Osteoblast (primary cell): ENCODE results near the gene MB21D2. TPM values are rescaled to one million over a fixed set of nuclear protein-coding genes. Genes with fewer than 3 reads are reported as not detected.

ENCODE experiments used
- DNase-seq: peaks from one replicate; pipeline ENCODE4 v3.0.0; 2011; ENCODE audit warnings: low spot score, mixed read lengths; ENCODE audit not compliant: insufficient read length; ENCODE audit errors: missing footprints
- H2AFZ ChIP-seq: 2 replicates; pipeline ENCODE4 v1.6.0; 2011; ENCODE audit warnings: mild to moderate bottlenecking, low read length
- H3K27ac ChIP-seq: 2 replicates; pipeline ENCODE4 v1.5.1; 2011; ENCODE audit warnings: mild to moderate bottlenecking, low read depth, low read length, moderate library complexity
- H3K27me3 ChIP-seq: 2 replicates; pipeline ENCODE4 v1.6.0; 2012; ENCODE audit warnings: mild to moderate bottlenecking, control low read depth, inconsistent platforms, low read length, moderate library complexity; ENCODE audit not compliant: insufficient read depth
- H3K36me3 ChIP-seq: 2 replicates; pipeline ENCODE4 v1.5.1; 2011; ENCODE audit warnings: mild to moderate bottlenecking, low read length, control low read depth, moderate library complexity; ENCODE audit not compliant: insufficient read depth
- H3K4me1 ChIP-seq: 2 replicates; pipeline ENCODE4 v1.5.1; 2011; ENCODE audit warnings: mild to moderate bottlenecking, low read length, control low read depth, moderate library complexity; ENCODE audit not compliant: insufficient read depth
- H3K4me2 ChIP-seq: 2 replicates; pipeline ENCODE4 v1.6.0; 2011; ENCODE audit warnings: mild to moderate bottlenecking, low read length; ENCODE audit not compliant: insufficient read depth
- H3K4me3 ChIP-seq: fragments of 200-600 bp; sonication (generic); 3 replicates; pipeline ENCODE4 v1.5.1; 2012; ENCODE audit warnings: mild to moderate bottlenecking, low read length, inconsistent platforms; ENCODE audit not compliant: insufficient read depth
- H3K79me2 ChIP-seq: 2 replicates; pipeline ENCODE4 v1.6.0; 2012; ENCODE audit warnings: mild to moderate bottlenecking, low read length, control low read depth, inconsistent platforms; ENCODE audit not compliant: insufficient read depth
- H3K9me3 ChIP-seq: 2 replicates; pipeline ENCODE4 v1.5.1; 2011; ENCODE audit warnings: low read depth, low read length, control low read depth
- H4K20me1 ChIP-seq: 2 replicates; pipeline ENCODE4 v1.6.0; 2012; ENCODE audit warnings: mild to moderate bottlenecking, low read length, control low read depth; ENCODE audit not compliant: insufficient read depth
- CTCF ChIP-seq: IDR thresholded peaks from 2 replicates; pipeline ENCODE4 v1.5.1; 2011; ENCODE audit warnings: mild to moderate bottlenecking, low read depth, low read length, moderate library complexity; ENCODE audit errors: extremely low read depth
- total RNA-seq: library from RNA; depleted of rRNA; stranded (reverse); fragments of >200 nt; gene quantifications from 2 replicates; pipeline ENCODE4 v1.2.3, GENCODE V29; 2012

MB21D2 gene
- total RNA-seq, 1 donor, result 6.5 TPM

DNA sequence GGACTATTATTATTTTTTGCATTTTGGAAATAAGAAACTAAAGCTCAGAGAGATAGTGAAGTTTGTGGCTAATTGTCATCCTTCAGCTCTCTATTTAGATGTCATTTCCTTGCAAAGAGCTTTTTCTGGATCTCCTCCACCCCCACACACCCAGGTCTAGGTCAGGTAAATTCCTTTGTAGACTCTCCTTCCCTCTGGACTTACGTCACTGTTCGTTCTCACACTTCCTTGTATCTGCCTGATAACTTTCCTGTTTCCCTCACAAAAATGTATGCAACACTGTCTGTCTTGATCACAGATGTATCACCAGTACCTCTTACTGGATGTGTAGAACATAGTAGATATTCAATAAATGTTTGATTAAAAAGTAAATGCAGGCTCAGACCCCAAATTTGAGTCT, 6.1 kb upstream of the MB21D2 start:
- Histone ChIP-seq H3K4me1 (no peaks in the 10 kb centered on the region), H3K4me3 (no peak overlapping the region), H2AFZ (no peak overlapping the region), H4K20me1 (no peaks in the 10 kb centered on the region), H3K36me3 (no peaks in the 10 kb centered on the region), H3K4me2 (no peak overlapping the region), H3K27me3 (no peaks in the 10 kb centered on the region), H3K9me3 (no peaks in the 10 kb centered on the region), H3K79me2 (no peaks in the 10 kb centered on the region), H3K27ac (no peak overlapping the region)
- DNase-seq, result no peak
- no peak for TF ChIP-seq CTCF

DNA sequence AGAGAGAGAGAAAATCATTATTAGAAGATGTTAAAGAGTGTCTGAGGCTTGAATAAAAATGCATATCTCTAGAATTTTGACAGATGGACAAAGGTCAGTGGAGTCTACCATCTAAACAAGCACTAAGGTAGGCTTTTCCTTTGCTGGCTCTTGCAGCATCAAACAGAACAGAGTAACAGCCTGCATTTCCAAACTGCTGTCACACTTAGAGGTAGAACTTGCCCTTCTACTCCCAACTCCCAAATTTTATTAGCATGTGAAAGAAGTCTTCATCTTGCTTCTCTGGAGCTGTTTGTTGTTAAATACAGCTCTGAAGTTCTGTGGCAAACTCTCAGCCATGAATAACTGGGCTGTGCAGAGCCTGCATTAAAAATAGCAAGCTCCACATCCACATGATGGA, 4.1 kb upstream of the MB21D2 start:
- H3K79me2 ChIP-seq, result peaks cover under 1% of the 10 kb centered on the region
- no peak overlapping the region for H2AFZ ChIP-seq
- TF ChIP-seq CTCF, result no peak

GRCh38 chr3:192920411-192920810, 2.8 kb upstream of the MB21D2 start:
- Histone ChIP-seq H3K4me3 (no peak overlapping the region), H4K20me1 (peaks cover 11% of the 10 kb centered on the region), H2AFZ (no peak overlapping the region), H3K36me3 (no peaks in the 10 kb centered on the region), H3K79me2 (peaks cover 14% of the 10 kb centered on the region), H3K27ac (no peak overlapping the region), H3K4me1 (peaks cover 10% of the 10 kb centered on the region), H3K4me2 (no peak overlapping the region), H3K9me3 (no peaks in the 10 kb centered on the region), H3K27me3 (no peaks in the 10 kb centered on the region)
- TF ChIP-seq CTCF, result no peak
- no peak for DNase-seq

More for the DNA sequence above, 4.1 kb upstream of the MB21D2 start:
- H3K4me2 ChIP-seq, result no peak overlapping the region
- H3K9me3 ChIP-seq, result no peaks in the 10 kb centered on the region
- H3K27me3 ChIP-seq, result no peaks in the 10 kb centered on the region
- no peak overlapping the region for H3K27ac ChIP-seq
- H3K36me3 ChIP-seq, result no peaks in the 10 kb centered on the region
- DNase-seq, result no peak
- H3K4me1 ChIP-seq, result peaks cover 5% of the 10 kb centered on the region
- H4K20me1 ChIP-seq, result no peaks in the 10 kb centered on the region
- H3K4me3 ChIP-seq, result no peak overlapping the region

DNA sequence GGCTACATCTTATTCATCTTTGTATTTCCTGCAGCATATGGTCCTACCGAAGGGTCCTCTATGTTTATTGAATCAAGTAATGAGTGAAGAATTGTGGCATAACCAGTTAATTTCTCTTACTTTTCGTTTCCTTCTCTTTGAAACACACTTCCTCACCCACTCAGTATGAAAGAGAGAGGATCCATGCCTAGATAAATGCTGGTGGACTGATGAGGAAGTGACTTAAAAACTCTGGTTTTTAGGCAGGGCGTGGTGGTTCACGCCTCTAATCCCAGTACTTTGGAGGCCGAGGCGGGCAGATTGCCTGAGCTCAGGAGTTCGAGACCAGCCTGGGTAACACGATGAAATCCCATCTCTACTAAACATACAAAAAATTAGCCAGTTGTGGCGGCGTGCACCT, 2.2 kb upstream of the MB21D2 start:
- H4K20me1 ChIP-seq, result peaks cover 14% of the 10 kb centered on the region
- H3K4me2 ChIP-seq, result no peak overlapping the region
- H3K27me3 ChIP-seq, result no peaks in the 10 kb centered on the region
- no peak overlapping the region for H2AFZ ChIP-seq
- no peaks in the 10 kb centered on the region for H3K9me3 ChIP-seq
- peaks cover 14% of the 10 kb centered on the region for H3K4me1 ChIP-seq
- TF ChIP-seq CTCF, result no peak
- H3K79me2 ChIP-seq, result peaks cover 19% of the 10 kb centered on the region
- no peak overlapping the region for H3K4me3 ChIP-seq
- no peaks in the 10 kb centered on the region for H3K36me3 ChIP-seq
- no peak overlapping the region for H3K27ac ChIP-seq
- no peak for DNase-seq
